Measurements from ENCODE around the gene PCDHA7. TPM values are rescaled to one million over a fixed set of nuclear protein-coding genes. Genes with fewer than 3 reads are reported as not detected.
"Not testable (repeated sequence)": the region's sequence is repeated elsewhere in the genome, so short reads cannot be mapped to it uniquely, and the experiment has no call there.

The PCDHA7 gene
- total RNA-seq, 1 donor from 2014 or later = not detected

- Mint-ChIP-seq H3K4me3 (ENCODE audit: low read depth) (no peak overlapping the region), H3K36me3 (ENCODE audit: low read depth) (no peaks in the 10 kb centered on the region), H3K27ac (no peak overlapping the region), H3K9me3 (peaks cover 35% of the 10 kb centered on the region), H3K27me3 (ENCODE audit: low read depth) (no peaks in the 10 kb centered on the region), H3K4me1 (ENCODE audit: low read depth) (no peaks in the 10 kb centered on the region)
- intact Hi-C loops (cut with micrococcal nuclease) = no loop called here
- DNase-seq (ENCODE audit: low spot score) = no peak
These were observed 31.2 kb upstream of the PCDHA7 start for GRCh38 chr5:140802781-140803271.

- peaks cover 35% of the 10 kb centered on the region for H3K9me3 Mint-ChIP-seq
- intact Hi-C loops (cut with micrococcal nuclease) = no loop called here
- no peak within 1 kb of the TSS for H3K27ac Mint-ChIP-seq
- no peaks in the 10 kb centered on the region for H3K4me1 Mint-ChIP-seq (ENCODE audit: low read depth)
- no peaks in the 10 kb centered on the region for H3K36me3 Mint-ChIP-seq (ENCODE audit: low read depth)
- H3K4me3 Mint-ChIP-seq (ENCODE audit: low read depth) = no peak within 1 kb of the TSS
- no peak for DNase-seq (ENCODE audit: low spot score)
- no peaks in the 10 kb centered on the region for H3K27me3 Mint-ChIP-seq (ENCODE audit: low read depth)
These were observed 27.0 kb upstream of the PCDHA7 start, which contains the start of gene PCDHA4 for GRCh38 chr5:140806834-140807775. TSS of gene PCDHA4 (plus strand) at chr5:140807068.

DNA sequence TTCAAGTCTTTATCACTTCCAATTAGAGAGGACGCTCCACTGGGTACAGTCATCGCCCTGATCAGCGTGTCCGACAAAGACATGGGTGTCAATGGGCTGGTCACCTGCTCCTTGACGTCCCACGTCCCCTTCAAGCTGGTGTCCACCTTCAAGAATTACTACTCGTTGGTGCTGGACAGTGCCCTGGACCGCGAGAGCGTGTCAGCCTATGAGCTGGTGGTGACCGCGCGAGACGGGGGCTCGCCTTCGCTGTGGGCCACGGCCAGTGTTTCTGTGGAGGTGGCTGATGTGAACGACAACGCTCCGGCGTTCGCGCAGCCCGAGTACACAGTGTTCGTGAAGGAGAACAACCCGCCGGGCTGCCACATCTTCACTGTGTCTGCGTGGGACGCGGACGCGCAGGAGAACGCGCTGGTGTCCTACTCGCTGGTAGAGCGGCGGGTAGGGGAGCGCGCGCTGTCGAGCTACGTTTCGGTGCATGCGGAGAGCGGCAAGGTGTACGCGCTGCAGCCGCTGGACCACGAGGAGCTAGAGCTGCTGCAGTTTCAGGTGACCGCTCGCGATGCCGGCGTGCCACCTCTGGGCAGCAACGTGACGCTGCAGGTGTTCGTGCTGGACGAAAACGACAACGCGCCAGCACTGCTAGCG, 25.7 kb upstream of the PCDHA7 start:
- H3K36me3 Mint-ChIP-seq (ENCODE audit: low read depth); H3K4me3 Mint-ChIP-seq (ENCODE audit: low read depth); DNase-seq (ENCODE audit: low spot score); intact Hi-C loops (cut with micrococcal nuclease); H3K27me3 Mint-ChIP-seq (ENCODE audit: low read depth); H3K4me1 Mint-ChIP-seq (ENCODE audit: low read depth); H3K27ac Mint-ChIP-seq: not testable (repeated sequence)
- peaks cover 43% of the 10 kb centered on the region for H3K9me3 Mint-ChIP-seq

- Mint-ChIP-seq H3K36me3 (ENCODE audit: low read depth) (no peaks in the 10 kb centered on the region), H3K4me1 (ENCODE audit: low read depth) (no peaks in the 10 kb centered on the region), H3K9me3 (peaks cover 38% of the 10 kb centered on the region), H3K4me3 (ENCODE audit: low read depth) (no peak overlapping the region), H3K27me3 (ENCODE audit: low read depth) (no peaks in the 10 kb centered on the region), H3K27ac (no peak overlapping the region)
- intact Hi-C loops (cut with micrococcal nuclease) = no loop called here
- no peak for DNase-seq (ENCODE audit: low spot score)
These were observed 25.2 kb upstream of the PCDHA7 start for GRCh38 chr5:140808889-140809291.

DNA sequence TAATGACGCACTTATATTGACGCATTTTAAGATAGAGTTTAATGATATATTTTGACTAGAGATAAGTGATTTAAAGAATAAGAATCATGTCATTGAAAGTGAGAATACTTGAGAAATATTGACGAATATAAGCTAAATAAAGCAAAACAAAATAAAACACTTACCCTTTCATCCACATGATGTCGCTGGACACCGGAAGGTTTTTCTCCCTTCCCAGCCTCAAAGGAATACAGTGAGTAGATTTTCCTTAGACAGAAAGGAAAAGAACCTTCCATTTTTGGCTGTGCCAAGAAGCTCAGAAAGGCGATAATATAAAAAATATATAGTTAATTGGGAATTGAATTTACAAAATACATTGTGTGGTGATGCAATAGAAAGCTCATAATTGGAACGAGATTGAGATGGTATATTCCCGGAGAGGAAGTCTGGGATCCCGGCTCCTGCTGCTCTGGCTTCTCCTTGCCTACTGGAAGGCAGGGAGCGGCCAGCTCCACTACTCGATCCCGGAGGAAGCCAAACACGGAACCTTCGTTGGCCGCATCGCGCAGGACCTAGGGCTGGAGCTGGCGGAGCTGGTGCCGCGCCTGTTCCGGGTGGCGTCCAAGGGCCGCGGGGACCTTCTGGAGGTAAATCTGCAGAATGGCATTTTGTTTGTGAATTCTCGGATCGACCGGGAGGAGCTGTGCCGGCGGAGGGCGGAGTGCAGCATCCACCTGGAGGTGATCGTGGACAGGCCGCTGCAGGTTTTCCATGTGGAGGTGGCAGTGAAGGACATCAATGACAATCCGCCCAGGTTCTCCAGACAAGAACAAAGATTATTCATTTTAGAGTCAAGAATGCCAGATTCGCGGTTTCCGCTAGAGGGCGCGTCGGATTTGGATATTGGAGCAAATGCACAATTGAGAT, 12.4 kb upstream of the PCDHA7 start, which contains the start of gene PCDHA5:
PCDHA5 (plus strand) TSS at position 239 of the 906 bp plus-strand sequence.
- intact Hi-C loops (cut with micrococcal nuclease) = no loop called here
- DNase-seq (ENCODE audit: low spot score) = no peak
- Mint-ChIP-seq H3K27me3 (ENCODE audit: low read depth) (no peaks in the 10 kb centered on the region), H3K4me1 (ENCODE audit: low read depth) (no peaks in the 10 kb centered on the region), H3K9me3 (peaks cover 20% of the 10 kb centered on the region), H3K27ac (no peak within 1 kb of the TSS), H3K4me3 (ENCODE audit: low read depth) (no peak within 1 kb of the TSS), H3K36me3 (ENCODE audit: low read depth) (no peaks in the 10 kb centered on the region)

- no peaks in the 10 kb centered on the region for H3K36me3 Mint-ChIP-seq (ENCODE audit: low read depth)
- DNase-seq (ENCODE audit: low spot score) = no peak
- H3K27ac Mint-ChIP-seq = no peak overlapping the region
- intact Hi-C loops (cut with micrococcal nuclease) = no loop called here
- no peak overlapping the region for H3K4me3 Mint-ChIP-seq (ENCODE audit: low read depth)
- H3K4me1 Mint-ChIP-seq (ENCODE audit: low read depth) = no peaks in the 10 kb centered on the region
- no peaks in the 10 kb centered on the region for H3K27me3 Mint-ChIP-seq (ENCODE audit: low read depth)
- peaks cover 26% of the 10 kb centered on the region for H3K9me3 Mint-ChIP-seq
These were observed 11.8 kb upstream of the PCDHA7 start for GRCh38 chr5:140822281-140822629.

DNA sequence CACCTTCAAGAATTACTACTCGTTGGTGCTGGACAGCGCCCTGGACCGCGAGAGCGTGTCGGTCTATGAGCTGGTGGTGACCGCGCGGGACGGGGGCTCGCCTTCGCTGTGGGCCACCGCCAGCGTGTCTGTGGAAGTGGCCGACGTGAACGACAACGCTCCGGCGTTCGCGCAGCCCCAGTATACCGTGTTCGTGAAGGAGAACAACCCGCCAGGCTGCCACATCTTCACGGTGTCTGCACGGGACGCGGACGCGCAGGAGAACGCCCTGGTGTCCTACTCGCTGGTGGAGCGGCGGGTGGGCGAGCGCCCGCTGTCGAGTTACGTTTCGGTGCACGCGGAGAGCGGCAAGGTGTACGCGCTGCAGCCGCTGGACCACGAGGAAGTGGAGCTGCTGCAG, 11.1 kb upstream of the PCDHA7 start:
- peaks cover 26% of the 10 kb centered on the region for H3K9me3 Mint-ChIP-seq
- intact Hi-C loops (cut with micrococcal nuclease); H3K4me1 Mint-ChIP-seq (ENCODE audit: low read depth); H3K36me3 Mint-ChIP-seq (ENCODE audit: low read depth); H3K4me3 Mint-ChIP-seq (ENCODE audit: low read depth); H3K27me3 Mint-ChIP-seq (ENCODE audit: low read depth); DNase-seq (ENCODE audit: low spot score); H3K27ac Mint-ChIP-seq: not testable (repeated sequence)

DNA sequence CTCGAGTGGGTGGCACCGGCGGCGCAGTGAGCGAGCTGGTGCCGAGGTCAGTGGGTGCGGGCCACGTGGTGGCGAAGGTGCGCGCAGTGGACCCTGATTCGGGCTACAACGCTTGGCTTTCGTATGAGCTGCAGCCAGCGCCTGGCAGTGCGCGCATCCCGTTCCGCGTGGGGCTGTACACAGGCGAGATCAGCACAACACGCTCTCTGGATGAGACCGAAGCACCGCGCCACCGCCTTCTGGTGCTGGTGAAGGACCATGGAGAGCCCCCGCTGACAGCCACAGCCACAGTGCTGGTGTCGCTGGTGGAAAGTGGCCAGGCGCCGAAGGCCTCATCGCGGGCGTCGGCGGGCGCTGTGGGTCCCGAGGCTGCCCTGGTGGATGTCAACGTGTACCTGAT, 10.6 kb upstream of the PCDHA7 start:
- no peak overlapping the region for H3K27ac Mint-ChIP-seq
- intact Hi-C loops (cut with micrococcal nuclease) = no loop called here
- H3K36me3 Mint-ChIP-seq (ENCODE audit: low read depth) = no peaks in the 10 kb centered on the region
- no peaks in the 10 kb centered on the region for H3K27me3 Mint-ChIP-seq (ENCODE audit: low read depth)
- peaks cover 30% of the 10 kb centered on the region for H3K9me3 Mint-ChIP-seq
- no peak overlapping the region for H3K4me3 Mint-ChIP-seq (ENCODE audit: low read depth)
- no peak for DNase-seq (ENCODE audit: low spot score)
- H3K4me1 Mint-ChIP-seq (ENCODE audit: low read depth) = no peaks in the 10 kb centered on the region

DNA sequence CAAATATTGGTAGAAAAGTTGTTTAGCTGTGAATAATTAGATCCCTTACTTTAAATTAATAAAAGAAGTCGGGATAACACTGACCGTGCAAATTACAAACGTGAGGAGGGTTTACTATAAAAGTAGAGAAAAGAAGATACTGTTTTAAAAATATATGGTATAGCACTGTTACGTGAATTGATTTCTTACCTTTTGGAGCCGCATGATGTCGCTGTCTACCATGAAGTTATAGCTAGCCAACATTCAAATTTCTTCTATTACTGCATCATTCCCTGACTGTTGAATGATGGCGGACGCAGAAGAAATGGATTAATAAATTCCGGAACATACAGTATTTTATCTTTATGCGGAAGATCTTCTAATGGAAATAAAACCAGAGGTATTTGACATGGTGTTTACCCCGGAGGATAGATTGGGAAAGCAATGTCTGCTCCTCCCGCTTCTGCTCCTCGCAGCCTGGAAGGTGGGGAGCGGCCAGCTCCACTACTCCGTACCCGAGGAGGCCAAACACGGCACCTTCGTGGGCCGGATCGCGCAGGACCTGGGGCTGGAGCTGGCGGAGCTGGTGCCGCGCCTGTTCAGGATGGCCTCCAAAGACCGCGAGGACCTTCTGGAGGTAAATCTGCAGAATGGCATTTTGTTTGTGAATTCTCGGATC, 6.2 kb upstream of the PCDHA7 start, which contains the start of gene PCDHA6:
PCDHA6 (plus strand) TSS at position 257 of the 658 bp plus-strand sequence; CDS start at position 389, 132 bp downstream.
- peaks cover 38% of the 10 kb centered on the region for H3K9me3 Mint-ChIP-seq
- H3K27ac Mint-ChIP-seq = no peak within 1 kb of the TSS
- H3K4me1 Mint-ChIP-seq (ENCODE audit: low read depth) = no peaks in the 10 kb centered on the region
- no peaks in the 10 kb centered on the region for H3K27me3 Mint-ChIP-seq (ENCODE audit: low read depth)
- intact Hi-C loops (cut with micrococcal nuclease) = no loop called here
- DNase-seq (ENCODE audit: low spot score) = no peak
- H3K36me3 Mint-ChIP-seq (ENCODE audit: low read depth) = no peaks in the 10 kb centered on the region
- no peak within 1 kb of the TSS for H3K4me3 Mint-ChIP-seq (ENCODE audit: low read depth)

DNA sequence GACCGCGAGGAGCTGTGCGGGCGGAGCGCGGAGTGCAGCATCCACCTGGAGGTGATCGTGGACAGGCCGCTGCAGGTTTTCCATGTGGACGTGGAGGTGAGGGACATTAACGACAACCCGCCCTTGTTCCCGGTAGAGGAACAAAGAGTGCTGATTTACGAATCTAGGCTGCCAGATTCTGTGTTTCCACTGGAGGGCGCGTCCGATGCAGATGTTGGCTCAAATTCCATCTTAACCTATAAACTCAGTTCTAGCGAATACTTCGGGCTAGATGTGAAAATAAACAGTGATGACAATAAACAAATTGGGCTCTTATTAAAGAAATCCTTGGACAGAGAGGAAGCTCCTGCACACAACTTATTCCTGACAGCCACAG, 5.7 kb upstream of the PCDHA7 start:
- intact Hi-C loops (cut with micrococcal nuclease) = no loop called here
- Mint-ChIP-seq H3K4me1 (ENCODE audit: low read depth) (no peaks in the 10 kb centered on the region), H3K27me3 (ENCODE audit: low read depth) (no peaks in the 10 kb centered on the region), H3K4me3 (ENCODE audit: low read depth) (no peak overlapping the region), H3K36me3 (ENCODE audit: low read depth) (no peaks in the 10 kb centered on the region), H3K9me3 (peaks cover 41% of the 10 kb centered on the region), H3K27ac (no peak overlapping the region)
- DNase-seq (ENCODE audit: low spot score) = no peak

GRCh38 chr5:140829511-140830501, 4.3 kb upstream of the PCDHA7 start:
- H3K36me3 Mint-ChIP-seq (ENCODE audit: low read depth); H3K4me1 Mint-ChIP-seq (ENCODE audit: low read depth); H3K4me3 Mint-ChIP-seq (ENCODE audit: low read depth); H3K27me3 Mint-ChIP-seq (ENCODE audit: low read depth); H3K27ac Mint-ChIP-seq; DNase-seq (ENCODE audit: low spot score); intact Hi-C loops (cut with micrococcal nuclease): not testable (repeated sequence)
- H3K9me3 Mint-ChIP-seq = peaks cover 48% of the 10 kb centered on the region
